HG03025 (cell line): ENCODE measurements around the gene PEF1.
"Not testable (repeated sequence)": the region's sequence is repeated elsewhere in the genome, so short reads cannot be mapped to it uniquely, and the experiment has no call there.

Experiments used
- ATAC-seq: cut with Tn5 transposase; IDR thresholded peaks from one replicate; pipeline ENCODE4 v1.9.1; 2021; ENCODE audit warnings: mild to moderate bottlenecking, moderate library complexity; ENCODE audit not compliant: unreplicated experiment, low FRiP score

PEF1 gene

GRCh38 chr1:31588751-31589515 is 55.7 kb downstream of the PEF1 start:
- ATAC-seq, result no peak

GRCh38 chr1:31587720-31588423 is 56.8 kb downstream of the PEF1 start:
- ATAC-seq, result no peak

DNA sequence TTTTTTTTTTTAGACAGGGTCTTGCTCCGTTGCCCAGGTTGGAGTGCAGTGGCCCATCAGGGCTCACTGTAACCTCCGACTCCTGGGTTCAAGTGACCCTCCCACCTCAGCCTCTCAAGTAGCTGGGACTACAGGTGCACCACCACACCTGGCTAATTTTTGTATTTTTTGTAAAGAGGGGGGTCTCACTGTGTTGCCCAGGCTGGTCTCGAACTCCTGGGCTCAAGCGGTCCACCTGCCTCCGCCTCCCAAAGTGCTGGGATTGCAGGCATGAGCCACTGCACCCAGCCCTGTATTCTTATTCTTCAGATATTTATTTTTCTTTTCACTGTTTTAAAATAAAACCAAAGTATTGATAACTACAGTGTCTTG is 57.4 kb downstream of the PEF1 start:
- ATAC-seq, result not testable (repeated sequence)

DNA sequence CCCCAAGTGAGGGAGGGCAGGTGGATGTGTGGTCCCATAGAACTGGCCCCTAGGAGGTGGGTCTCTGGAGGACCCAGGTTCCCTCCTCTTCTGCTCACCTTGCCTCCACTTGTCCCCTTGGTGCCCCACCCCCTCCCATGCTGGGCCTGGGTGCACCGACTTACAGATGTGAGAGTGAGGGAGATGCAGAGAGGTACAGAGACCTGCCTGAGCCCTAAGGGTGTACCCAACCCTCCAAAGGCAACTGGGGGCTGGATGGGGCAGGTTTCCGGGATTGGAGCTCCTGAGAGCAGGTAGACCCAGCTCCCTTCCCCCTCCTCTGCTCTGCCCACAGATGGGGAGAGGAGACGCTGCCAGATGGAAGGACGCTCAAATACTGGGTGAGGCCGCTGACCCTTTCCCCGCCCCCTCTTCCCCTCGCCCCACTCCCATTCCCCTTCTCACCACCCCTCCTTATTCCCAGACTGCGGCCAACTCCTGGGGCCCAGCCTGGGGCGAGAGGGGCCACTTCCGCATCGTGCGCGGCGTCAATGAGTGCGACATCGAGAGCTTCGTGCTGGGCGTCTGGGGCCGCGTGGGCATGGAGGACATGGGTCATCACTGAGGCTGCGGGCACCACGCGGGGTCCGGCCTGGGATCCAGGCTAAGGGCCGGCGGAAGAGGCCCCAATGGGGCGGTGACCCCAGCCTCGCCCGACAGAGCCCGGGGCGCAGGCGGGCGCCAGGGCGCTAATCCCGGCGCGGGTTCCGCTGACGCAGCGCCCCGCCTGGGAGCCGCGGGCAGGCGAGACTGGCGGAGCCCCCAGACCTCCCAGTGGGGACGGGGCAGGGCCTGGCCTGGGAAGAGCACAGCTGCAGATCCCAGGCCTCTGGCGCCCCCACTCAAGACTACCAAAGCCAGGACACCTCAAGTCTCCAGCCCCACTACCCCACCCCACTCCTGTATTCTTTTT is 58.0 kb downstream of the PEF1 start:
- no peak for ATAC-seq

DNA sequence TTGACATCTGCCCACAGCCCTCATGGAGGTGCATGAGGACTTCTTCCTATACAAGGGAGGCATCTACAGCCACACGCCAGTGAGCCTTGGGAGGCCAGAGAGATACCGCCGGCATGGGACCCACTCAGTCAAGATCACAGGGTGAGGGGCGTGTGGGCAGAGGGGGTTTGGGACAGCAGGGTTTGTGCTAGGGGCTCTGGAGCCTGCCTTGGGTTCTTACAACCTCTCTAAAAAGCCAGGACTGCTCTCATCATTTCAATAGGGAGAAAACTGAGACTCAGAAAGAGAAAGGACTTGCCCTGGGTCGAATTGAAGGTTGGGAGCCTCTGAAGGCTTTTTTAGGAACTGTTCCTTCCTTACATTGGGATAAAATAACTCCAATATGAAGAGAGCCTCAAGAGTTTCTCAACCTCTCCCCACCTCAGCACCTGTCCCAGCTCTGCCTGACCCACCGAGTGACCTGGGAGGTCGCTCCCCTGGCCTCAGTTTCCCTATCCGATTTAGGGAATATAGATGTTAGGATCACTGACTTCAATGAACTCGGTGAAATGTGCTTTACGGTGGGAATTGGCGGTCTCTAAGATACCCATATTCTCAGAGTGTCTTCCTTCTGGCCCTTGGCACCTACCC is 58.8 kb downstream of the PEF1 start:
- no peak for ATAC-seq

- no peak for ATAC-seq
These were observed 59.6 kb downstream of the PEF1 start for GRCh38 chr1:31584869-31585735.

GRCh38 chr1:31583995-31584868 is 60.4 kb downstream of the PEF1 start:
- no peak for ATAC-seq

DNA sequence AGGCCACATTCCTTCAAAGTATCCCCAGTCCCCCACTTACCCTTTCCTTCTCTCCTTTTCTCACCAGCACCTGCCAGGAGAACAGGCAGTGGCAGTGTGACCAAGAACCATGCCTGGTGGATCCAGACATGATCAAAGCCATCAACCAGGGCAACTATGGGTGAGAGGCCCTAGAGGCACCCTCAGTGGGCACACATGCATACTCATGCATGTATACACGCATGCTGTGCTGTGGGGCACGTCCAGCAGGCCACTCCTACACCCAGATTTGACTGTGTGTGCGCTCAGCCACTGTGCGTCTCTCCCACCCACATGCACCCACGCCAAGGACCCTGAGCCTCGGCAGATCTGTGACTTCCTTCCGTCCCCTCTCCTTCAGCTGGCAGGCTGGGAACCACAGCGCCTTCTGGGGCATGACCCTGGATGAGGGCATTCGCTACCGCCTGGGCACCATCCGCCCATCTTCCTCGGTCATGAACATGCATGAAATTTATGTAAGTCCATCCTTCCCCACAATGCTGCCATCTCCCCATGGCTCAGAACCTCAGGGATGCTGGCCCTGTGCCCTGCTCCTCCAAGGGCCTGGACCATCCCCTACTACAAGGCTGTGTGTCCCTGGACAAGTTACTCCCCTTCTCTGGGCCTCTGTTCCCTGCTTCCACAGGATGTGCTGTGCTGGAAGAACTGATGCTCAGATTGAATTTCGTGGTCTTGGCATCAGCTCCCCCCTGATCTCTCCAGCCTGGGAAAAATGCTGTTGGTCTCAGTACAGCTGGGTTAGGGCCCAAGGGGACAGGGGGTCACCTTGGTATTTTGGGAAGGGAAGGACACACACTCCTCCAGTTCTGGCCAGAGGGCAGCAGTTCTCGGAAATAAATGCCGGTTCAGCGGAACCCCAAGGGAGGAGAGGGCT is 61.3 kb downstream of the PEF1 start:
- no peak for ATAC-seq

- ATAC-seq, result no peak
These were observed 62.6 kb downstream of the PEF1 start for GRCh38 chr1:31581821-31582810.

DNA sequence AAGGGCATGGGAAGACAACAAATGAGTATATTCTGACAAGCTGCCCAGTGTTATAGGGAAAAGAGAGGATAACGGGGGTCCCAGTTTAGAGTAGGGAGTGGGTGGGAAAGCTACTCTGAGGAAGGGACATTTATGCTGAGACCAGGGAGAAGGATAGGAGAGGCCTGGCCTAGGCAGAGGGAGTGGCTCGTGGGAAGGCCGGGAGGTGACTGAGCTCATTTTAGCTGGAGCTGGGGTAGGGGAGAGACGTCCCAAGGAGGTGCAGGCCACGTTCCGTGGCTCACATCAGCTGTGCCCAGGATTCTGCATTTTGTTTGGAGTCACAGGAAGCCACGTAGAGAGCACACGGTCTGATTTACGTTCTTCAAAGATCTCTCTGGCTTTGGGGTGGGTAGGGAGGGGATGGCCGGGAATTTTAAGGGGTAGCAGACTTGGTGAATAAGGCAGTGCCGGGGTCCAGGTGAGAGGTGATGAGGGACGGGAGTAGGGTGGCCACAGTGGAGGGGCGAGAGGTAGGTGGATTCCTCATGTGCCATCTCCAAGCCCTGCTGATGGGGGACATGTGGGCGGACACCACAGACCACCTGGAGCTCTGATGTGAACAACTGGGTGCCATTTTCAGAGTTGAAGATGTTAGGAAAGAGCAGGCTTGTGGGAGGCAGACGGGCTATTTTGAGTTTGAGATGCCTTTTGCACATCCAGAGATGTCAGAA is 63.6 kb downstream of the PEF1 start:
- ATAC-seq, result no peak

- ATAC-seq, result no peak
These were observed 64.2 kb downstream of the PEF1 start for GRCh38 chr1:31580513-31580870.
